HUES48 (cell line): Measurements from ENCODE around the gene KAZN.

ENCODE experiments used
- H3K27ac ChIP-seq: one replicate; pipeline ENCODE4 v1.7.0; 2013; ENCODE audit warnings: low read depth, low read length, inconsistent platforms
- H3K27me3 ChIP-seq: 2 replicates; pipeline ENCODE4 v1.6.1; 2013; ENCODE audit warnings: mild to moderate bottlenecking, low read length; ENCODE audit not compliant: control insufficient read depth, insufficient read depth
- H3K36me3 ChIP-seq: 2 replicates; pipeline ENCODE4 v1.6.1; 2013; ENCODE audit warnings: low read length; ENCODE audit not compliant: control insufficient read depth, insufficient read depth
- H3K4me1 ChIP-seq: 2 replicates; pipeline ENCODE4 v1.6.1; 2013; ENCODE audit warnings: mild to moderate bottlenecking, low read length; ENCODE audit not compliant: control insufficient read depth, insufficient read depth
- H3K4me3 ChIP-seq: 2 replicates; pipeline ENCODE4 v1.5.1; 2013; ENCODE audit warnings: mild to moderate bottlenecking, low read depth, low read length
- H3K9ac ChIP-seq: 2 replicates; pipeline ENCODE4 v1.6.1; 2013; ENCODE audit warnings: mild to moderate bottlenecking, low read depth, low read length, moderate library complexity
- H3K9me3 ChIP-seq: 2 replicates; pipeline ENCODE4 v1.6.1; 2013; ENCODE audit warnings: low read length; ENCODE audit not compliant: control insufficient read depth, insufficient read depth

Gene KAZN

DNA sequence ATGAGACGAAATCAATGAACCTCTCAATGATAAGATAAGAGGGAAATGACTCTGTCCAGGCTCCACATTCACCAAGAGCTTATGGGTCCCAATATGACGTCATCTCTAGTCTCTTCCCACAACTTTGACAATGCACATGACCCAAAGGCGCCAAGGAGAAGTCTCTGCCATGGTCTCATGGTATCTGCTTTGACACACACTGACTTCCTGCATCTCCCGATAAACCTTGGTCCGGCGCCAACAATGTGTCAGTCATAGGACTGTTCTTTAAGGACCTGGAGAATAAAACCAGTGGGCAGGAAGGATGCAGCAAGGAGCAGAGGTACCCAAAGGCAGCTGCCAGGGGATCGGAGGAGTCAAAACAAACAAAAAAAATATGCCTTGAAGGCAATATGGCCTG is 508.1 kb downstream of the KAZN start:
- H3K9ac ChIP-seq, result no peak overlapping the region
- H3K36me3 ChIP-seq, result no peaks in the 10 kb centered on the region
- no peak overlapping the region for H3K4me3 ChIP-seq
- peaks cover 3% of the 10 kb centered on the region for H3K27me3 ChIP-seq
- H3K4me1 ChIP-seq, result peaks cover 15% of the 10 kb centered on the region; the same call in 1 of the 2 replicates
- H3K9me3 ChIP-seq, result no peaks in the 10 kb centered on the region
- H3K27ac ChIP-seq, result no peak overlapping the region

- H3K27me3 ChIP-seq, result no peaks in the 10 kb centered on the region
- no peak overlapping the region for H3K4me3 ChIP-seq
- H3K4me1 ChIP-seq, result peaks cover 19% of the 10 kb centered on the region; the same call in 1 of the 2 replicates
- H3K9ac ChIP-seq, result no peak overlapping the region
- H3K27ac ChIP-seq, result no peak overlapping the region
- no peaks in the 10 kb centered on the region for H3K36me3 ChIP-seq
- no peaks in the 10 kb centered on the region for H3K9me3 ChIP-seq
These were observed 508.7 kb downstream of the KAZN start for GRCh38 chr1:15107058-15107687.

- Histone ChIP-seq H3K27me3 (no peaks in the 10 kb centered on the region), H3K4me3 (no peak overlapping the region), H3K36me3 (no peaks in the 10 kb centered on the region), H3K9me3 (no peaks in the 10 kb centered on the region), H3K9ac (no peak overlapping the region), H3K4me1 (peaks cover 19% of the 10 kb centered on the region; the same call in 1 of the 2 replicates), H3K27ac (no peak overlapping the region)
These were observed 509.4 kb downstream of the KAZN start for GRCh38 chr1:15107911-15108310.

DNA sequence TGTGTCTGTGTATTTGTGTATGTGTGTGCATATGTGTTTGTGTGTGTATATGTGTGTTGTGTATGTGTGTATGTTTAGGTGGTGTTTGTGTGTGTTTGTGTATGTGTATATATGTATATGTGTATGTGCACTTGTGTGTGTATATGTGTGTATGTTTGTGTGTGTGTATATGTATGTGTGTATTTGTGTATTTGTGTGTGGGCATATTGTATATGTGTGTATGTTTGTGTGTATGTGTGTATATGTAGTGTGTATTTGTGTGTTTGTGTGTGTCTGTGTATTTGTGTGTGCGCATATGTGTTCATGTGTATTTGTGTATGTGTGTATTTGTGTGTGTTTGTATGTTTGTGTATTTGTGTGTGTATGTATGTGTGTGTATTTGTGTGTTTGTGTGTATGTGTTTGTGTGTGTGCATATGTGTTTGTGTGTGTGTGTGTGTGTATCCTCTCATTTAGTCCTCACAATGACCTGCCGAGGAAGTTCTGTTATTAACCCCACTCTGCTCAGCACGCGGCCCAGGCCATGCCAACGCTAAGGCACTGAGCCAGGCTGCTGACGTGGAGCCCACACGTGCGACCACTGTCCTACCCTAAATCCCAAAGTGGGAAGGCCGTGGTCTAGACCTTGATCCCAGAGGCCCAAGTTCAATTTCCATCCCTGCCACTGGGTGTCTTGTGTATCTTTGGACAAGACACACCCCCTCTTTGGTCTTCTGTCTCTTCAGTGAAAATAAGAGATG is 511.8 kb downstream of the KAZN start:
- Histone ChIP-seq H3K4me1 (peaks cover 19% of the 10 kb centered on the region; the same call in 1 of the 2 replicates), H3K27ac (no peak overlapping the region), H3K27me3 (no peaks in the 10 kb centered on the region), H3K36me3 (no peaks in the 10 kb centered on the region), H3K4me3 (no peak overlapping the region), H3K9me3 (no peaks in the 10 kb centered on the region), H3K9ac (no peak overlapping the region)

- no peak overlapping the region for H3K4me3 ChIP-seq
- no peaks in the 10 kb centered on the region for H3K27me3 ChIP-seq
- H3K4me1 ChIP-seq, result peaks cover 19% of the 10 kb centered on the region; the same call in 1 of the 2 replicates
- no peaks in the 10 kb centered on the region for H3K36me3 ChIP-seq
- H3K9me3 ChIP-seq, result no peaks in the 10 kb centered on the region
- H3K9ac ChIP-seq, result no peak overlapping the region
- no peak overlapping the region for H3K27ac ChIP-seq
These were observed 512.4 kb downstream of the KAZN start for GRCh38 chr1:15110867-15111230.

DNA sequence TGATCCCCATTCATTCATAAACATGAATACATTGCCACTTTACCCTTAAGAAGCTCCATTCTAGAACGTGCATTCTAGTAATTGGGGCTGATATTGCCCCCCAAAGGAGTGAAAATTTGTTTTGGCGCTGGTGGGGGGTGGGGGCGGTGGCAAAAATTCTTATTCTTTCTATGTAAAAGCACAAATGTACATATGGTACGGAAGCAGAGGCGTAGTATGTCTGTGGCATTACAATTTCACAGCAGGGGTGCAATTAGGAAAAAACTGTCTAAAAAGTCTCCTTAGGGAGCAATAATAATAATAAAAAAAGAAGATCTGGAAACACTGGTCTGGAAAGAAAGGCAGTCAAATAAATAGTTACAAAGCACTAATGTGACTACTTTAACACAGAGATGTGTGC is 514.7 kb downstream of the KAZN start:
- peaks cover 14% of the 10 kb centered on the region; the same call in 1 of the 2 replicates for H3K4me1 ChIP-seq

DNA sequence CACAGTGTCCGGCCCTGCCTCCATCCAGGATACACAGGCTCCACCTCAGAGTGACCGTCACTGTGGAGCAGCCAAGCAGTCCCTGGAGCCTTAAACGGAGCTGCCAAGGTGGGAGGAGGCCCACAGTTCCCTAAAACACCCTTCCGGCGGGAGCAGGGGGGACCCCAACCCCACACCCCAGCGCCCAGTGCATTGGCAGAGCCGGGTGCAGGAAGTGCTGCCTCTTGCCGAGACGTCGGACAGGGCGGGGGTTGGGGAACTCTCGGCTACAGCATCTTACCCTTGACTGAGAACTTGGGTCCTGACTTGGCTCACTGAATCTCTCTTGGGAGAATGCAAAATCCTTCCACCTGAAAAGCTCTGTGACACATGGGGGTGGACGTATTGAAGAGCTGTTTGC is 516.4 kb downstream of the KAZN start:
- no peak overlapping the region for H3K4me3 ChIP-seq
- no peak overlapping the region for H3K27ac ChIP-seq
- no peak overlapping the region for H3K9ac ChIP-seq
- H3K36me3 ChIP-seq, result no peaks in the 10 kb centered on the region
- no peaks in the 10 kb centered on the region for H3K9me3 ChIP-seq
- peaks cover 11% of the 10 kb centered on the region; the same call in 1 of the 2 replicates for H3K4me1 ChIP-seq
- no peaks in the 10 kb centered on the region for H3K27me3 ChIP-seq

More for the DNA sequence above, 514.7 kb downstream of the KAZN start:
- Histone ChIP-seq H3K27ac (no peak overlapping the region), H3K27me3 (no peaks in the 10 kb centered on the region), H3K36me3 (no peaks in the 10 kb centered on the region), H3K9ac (no peak overlapping the region), H3K9me3 (no peaks in the 10 kb centered on the region), H3K4me3 (no peak overlapping the region)

GRCh38 chr1:15115542-15116330 is 517.3 kb downstream of the KAZN start:
- Histone ChIP-seq H3K4me1 (peaks cover 10% of the 10 kb centered on the region; the same call in 1 of the 2 replicates), H3K9me3 (no peaks in the 10 kb centered on the region), H3K9ac (no peak overlapping the region), H3K27me3 (no peaks in the 10 kb centered on the region), H3K4me3 (no peak overlapping the region), H3K27ac (no peak overlapping the region), H3K36me3 (no peaks in the 10 kb centered on the region)

- peaks cover under 1% of the 10 kb centered on the region; the same call in 1 of the 2 replicates for H3K4me1 ChIP-seq
- H3K27me3 ChIP-seq, result no peaks in the 10 kb centered on the region
- no peak overlapping the region for H3K4me3 ChIP-seq
- no peaks in the 10 kb centered on the region for H3K36me3 ChIP-seq
- H3K9ac ChIP-seq, result no peak overlapping the region
- no peak overlapping the region for H3K27ac ChIP-seq
- H3K9me3 ChIP-seq, result no peaks in the 10 kb centered on the region
These were observed 518.5 kb downstream of the KAZN start for GRCh38 chr1:15116966-15117365.

DNA sequence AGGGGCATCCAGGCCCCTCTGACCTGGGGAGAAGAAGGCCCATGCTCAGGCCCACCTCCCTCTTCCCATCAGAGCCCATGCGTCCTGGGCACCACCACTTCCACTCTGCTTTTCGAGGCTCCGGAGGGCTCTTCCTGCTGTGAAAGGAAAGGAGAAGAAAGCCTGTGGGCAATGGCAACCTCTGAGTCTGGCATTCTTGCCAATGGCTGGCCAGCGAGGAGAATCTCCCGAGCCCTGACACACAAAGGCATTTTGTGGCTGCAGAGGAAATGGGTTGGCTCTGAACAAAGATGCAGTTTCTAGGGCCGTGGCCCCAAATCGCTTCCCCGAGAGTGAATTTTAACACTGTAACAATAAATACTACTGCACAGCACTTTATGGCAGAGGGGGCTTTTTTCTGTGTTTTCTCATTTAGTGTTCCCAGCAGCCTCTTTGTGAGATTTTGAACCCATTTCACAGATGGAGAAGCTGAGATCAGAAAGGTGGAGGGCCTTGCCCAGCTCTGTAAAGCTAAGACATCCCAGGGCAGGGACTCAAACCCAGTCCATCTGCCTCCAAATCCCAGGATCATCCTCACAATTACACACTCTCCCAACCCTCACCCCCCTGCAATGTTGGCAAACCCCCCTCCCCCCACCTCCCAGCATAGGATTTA is 519.3 kb downstream of the KAZN start:
- Histone ChIP-seq H3K4me3 (no peak overlapping the region), H3K9me3 (no peaks in the 10 kb centered on the region), H3K36me3 (no peaks in the 10 kb centered on the region), H3K27ac (no peak overlapping the region), H3K27me3 (no peaks in the 10 kb centered on the region), H3K9ac (no peak overlapping the region), H3K4me1 (no peaks in the 10 kb centered on the region; the same call in 1 of the 2 replicates)
